Measurements from ENCODE around the gene NET1.

NET1 gene

DNA sequence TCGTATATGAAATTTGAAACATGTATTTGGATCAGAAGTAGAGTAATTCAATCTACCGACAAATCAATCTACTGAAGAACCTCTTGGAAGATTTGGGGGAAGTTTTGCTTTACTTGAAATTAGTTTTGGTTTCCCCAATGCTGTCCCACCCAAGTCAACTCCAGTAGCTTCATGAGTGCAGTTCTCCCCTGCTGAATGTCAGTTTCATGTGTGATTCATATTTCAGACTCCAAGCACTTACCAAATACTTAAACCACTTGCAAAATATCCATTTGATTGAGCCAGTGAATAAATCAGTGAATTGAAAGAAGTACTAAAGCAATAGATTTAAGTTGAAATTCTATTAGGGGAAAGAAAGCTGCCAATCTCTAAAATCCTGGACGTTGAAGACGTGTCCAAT lies 77.7 kb downstream of the NET1 start:
- Histone ChIP-seq H3K9me3 (ENCODE audit: low read length) (no peaks in the 10 kb centered on the region), H2AFZ (ENCODE audit: low read length) (no peak overlapping the region), H3K36me3 (ENCODE audit: insufficient read depth, low read length) (no peaks in the 10 kb centered on the region), H3F3A (ENCODE audit: insufficient read depth, low read length) (no peaks in the 10 kb centered on the region), H4K20me1 (ENCODE audit: insufficient read depth, low read length) (no peaks in the 10 kb centered on the region), H3K9ac (ENCODE audit: low read length) (no peak overlapping the region), H3K4me2 (ENCODE audit: low read length) (no peak overlapping the region), H3K27ac (ENCODE audit: low read depth, low read length, poor library complexity, severe bottlenecking) (no peak overlapping the region), H3K79me2 (ENCODE audit: insufficient read depth, low read length) (no peaks in the 10 kb centered on the region), H3K4me3 (ENCODE audit: low read depth, low read length, poor library complexity, severe bottlenecking) (no peak overlapping the region), H3K9me2 (ENCODE audit: low read depth, low read length) (no peaks in the 10 kb centered on the region), H3K4me1 (ENCODE audit: insufficient read depth, low read length, severe bottlenecking) (no peaks in the 10 kb centered on the region), H3K27me3 (ENCODE audit: insufficient read depth, low read length) (peaks cover 12% of the 10 kb centered on the region; the same call in 1 of the 2 replicates)
- TF ChIP-seq, protein P1, sequence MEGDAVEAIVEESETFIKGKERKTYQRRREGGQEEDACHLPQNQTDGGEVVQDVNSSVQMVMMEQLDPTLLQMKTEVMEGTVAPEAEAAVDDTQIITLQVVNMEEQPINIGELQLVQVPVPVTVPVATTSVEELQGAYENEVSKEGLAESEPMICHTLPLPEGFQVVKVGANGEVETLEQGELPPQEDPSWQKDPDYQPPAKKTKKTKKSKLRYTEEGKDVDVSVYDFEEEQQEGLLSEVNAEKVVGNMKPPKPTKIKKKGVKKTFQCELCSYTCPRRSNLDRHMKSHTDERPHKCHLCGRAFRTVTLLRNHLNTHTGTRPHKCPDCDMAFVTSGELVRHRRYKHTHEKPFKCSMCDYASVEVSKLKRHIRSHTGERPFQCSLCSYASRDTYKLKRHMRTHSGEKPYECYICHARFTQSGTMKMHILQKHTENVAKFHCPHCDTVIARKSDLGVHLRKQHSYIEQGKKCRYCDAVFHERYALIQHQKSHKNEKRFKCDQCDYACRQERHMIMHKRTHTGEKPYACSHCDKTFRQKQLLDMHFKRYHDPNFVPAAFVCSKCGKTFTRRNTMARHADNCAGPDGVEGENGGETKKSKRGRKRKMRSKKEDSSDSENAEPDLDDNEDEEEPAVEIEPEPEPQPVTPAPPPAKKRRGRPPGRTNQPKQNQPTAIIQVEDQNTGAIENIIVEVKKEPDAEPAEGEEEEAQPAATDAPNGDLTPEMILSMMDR (IDR thresholded peaks at IDR 0.05; ENCODE audit: low read length): no peak
- no peak for TF ChIP-seq EZH2 (IDR thresholded peaks at IDR 0.05; ENCODE audit: borderline replicate concordance, low read length)

DNA sequence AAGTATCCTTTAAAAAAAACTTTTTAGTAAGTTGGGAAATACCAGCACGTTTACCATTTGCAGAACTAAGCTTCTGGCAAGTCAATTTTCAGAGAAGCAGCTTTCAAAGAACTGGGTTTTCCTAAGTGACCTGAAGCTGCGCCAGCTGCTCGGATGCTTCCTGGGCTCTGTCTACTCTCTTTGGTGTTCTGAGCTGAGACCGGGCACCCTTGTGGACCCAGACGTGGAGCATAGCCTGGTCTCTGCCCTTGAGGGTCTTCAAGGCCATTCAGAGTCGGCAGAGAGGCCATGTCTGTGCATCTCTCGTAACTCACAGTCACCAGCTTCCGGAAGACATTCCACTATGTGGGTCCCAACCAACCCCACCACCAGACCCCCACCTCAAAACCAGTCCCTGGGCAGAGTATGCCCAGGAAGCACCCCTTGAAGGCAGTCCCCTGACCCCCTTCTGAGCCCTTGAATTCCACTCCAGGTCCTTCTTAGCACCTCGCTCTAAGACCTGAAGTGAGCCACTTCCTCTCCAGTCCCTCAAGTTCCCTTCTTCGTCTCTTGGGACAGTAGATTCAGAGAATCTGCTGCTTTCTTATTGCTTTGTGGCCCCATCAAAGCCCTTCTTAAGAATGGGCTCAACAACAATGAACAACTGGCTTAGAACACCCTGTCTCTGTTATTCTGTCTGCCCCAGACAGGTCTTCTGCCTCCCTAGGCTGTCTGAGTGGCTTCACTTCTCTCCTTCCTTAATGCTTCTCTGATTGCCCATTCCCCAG lies 78.5 kb downstream of the NET1 start:
- no peaks in the 10 kb centered on the region for H3K36me3 ChIP-seq (ENCODE audit: insufficient read depth, low read length)
- no peak overlapping the region for H3K4me3 ChIP-seq (ENCODE audit: low read depth, low read length, poor library complexity, severe bottlenecking)
- H3K27ac ChIP-seq (ENCODE audit: low read depth, low read length, poor library complexity, severe bottlenecking): no peak overlapping the region
- H3K79me2 ChIP-seq (ENCODE audit: insufficient read depth, low read length): no peaks in the 10 kb centered on the region
- H3K9ac ChIP-seq (ENCODE audit: low read length): no peak overlapping the region
- peaks cover 15% of the 10 kb centered on the region for H3K27me3 ChIP-seq (ENCODE audit: insufficient read depth, low read length)
- no peak overlapping the region for H3K4me2 ChIP-seq (ENCODE audit: low read length)
- H2AFZ ChIP-seq (ENCODE audit: low read length): no peak overlapping the region
- no peaks in the 10 kb centered on the region for H3F3A ChIP-seq (ENCODE audit: insufficient read depth, low read length)
- no peaks in the 10 kb centered on the region for H3K4me1 ChIP-seq (ENCODE audit: insufficient read depth, low read length, severe bottlenecking)
- no peaks in the 10 kb centered on the region for H3K9me2 ChIP-seq (ENCODE audit: low read depth, low read length)
- TF ChIP-seq, protein P1 (IDR thresholded peaks at IDR 0.05; ENCODE audit: low read length): no peak
- TF ChIP-seq EZH2 (IDR thresholded peaks at IDR 0.05; ENCODE audit: borderline replicate concordance, low read length): no peak
- H3K9me3 ChIP-seq (ENCODE audit: low read length): no peaks in the 10 kb centered on the region
- H4K20me1 ChIP-seq (ENCODE audit: insufficient read depth, low read length): no peaks in the 10 kb centered on the region

DNA sequence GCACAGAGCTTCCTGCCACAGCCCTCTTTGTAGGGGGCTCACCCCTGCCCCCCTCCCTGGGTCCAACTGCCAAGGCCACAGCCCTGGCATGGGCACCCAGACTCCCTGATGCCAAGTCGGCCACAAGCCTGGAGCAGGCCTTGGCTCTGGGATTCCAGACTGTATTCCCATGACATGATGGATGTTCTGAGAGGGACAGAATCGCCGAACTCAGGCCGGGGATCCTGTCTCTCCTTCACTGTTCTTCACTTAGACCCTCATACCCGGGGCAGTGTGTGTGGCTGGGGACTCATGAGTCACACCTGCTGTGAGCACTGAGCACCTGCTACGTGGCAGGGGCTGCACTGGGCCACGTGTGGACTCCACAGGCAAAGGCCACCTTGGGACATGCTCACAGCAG lies 79.1 kb downstream of the NET1 start:
- no peak overlapping the region for H3K4me2 ChIP-seq (ENCODE audit: low read length)
- H3K27ac ChIP-seq (ENCODE audit: low read depth, low read length, poor library complexity, severe bottlenecking): no peak overlapping the region
- H2AFZ ChIP-seq (ENCODE audit: low read length): no peak overlapping the region
- no peak overlapping the region for H3K4me3 ChIP-seq (ENCODE audit: low read depth, low read length, poor library complexity, severe bottlenecking)
- no peaks in the 10 kb centered on the region for H4K20me1 ChIP-seq (ENCODE audit: insufficient read depth, low read length)
- H3F3A ChIP-seq (ENCODE audit: insufficient read depth, low read length): no peaks in the 10 kb centered on the region
- H3K79me2 ChIP-seq (ENCODE audit: insufficient read depth, low read length): no peaks in the 10 kb centered on the region
- peaks cover 15% of the 10 kb centered on the region for H3K27me3 ChIP-seq (ENCODE audit: insufficient read depth, low read length)
- no peaks in the 10 kb centered on the region for H3K4me1 ChIP-seq (ENCODE audit: insufficient read depth, low read length, severe bottlenecking)
- H3K9me3 ChIP-seq (ENCODE audit: low read length): no peaks in the 10 kb centered on the region
- no peak overlapping the region for H3K9ac ChIP-seq (ENCODE audit: low read length)
- TF ChIP-seq EZH2 (IDR thresholded peaks at IDR 0.05; ENCODE audit: borderline replicate concordance, low read length): no peak
- TF ChIP-seq, protein P1 (IDR thresholded peaks at IDR 0.05; ENCODE audit: low read length): no peak
- no peaks in the 10 kb centered on the region for H3K36me3 ChIP-seq (ENCODE audit: insufficient read depth, low read length)
- H3K9me2 ChIP-seq (ENCODE audit: low read depth, low read length): no peaks in the 10 kb centered on the region

Data from OCI-LY1 (cell line).